Measurements from ENCODE around the gene CYP4B1.

DNA sequence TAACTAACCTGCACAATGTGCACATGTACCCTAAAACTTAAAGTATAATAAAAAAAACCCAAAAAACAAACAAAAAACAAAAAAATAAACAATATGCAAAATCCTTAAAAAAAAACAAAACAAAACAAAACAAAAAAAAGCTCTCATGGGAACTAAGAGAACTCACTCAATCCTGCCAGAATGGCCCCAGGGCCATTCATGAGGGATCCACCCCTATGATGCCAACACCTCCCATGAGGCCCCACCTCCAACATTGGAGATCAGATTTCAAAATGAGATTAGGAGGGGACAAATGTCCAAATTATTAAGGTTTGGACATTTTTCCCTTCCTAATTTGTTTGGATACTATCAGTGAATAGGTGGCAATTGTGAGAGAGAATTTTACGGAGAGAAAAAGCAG is 10.2 kb downstream of the CYP4B1 start:
- TF ChIP-seq, protein P1, sequence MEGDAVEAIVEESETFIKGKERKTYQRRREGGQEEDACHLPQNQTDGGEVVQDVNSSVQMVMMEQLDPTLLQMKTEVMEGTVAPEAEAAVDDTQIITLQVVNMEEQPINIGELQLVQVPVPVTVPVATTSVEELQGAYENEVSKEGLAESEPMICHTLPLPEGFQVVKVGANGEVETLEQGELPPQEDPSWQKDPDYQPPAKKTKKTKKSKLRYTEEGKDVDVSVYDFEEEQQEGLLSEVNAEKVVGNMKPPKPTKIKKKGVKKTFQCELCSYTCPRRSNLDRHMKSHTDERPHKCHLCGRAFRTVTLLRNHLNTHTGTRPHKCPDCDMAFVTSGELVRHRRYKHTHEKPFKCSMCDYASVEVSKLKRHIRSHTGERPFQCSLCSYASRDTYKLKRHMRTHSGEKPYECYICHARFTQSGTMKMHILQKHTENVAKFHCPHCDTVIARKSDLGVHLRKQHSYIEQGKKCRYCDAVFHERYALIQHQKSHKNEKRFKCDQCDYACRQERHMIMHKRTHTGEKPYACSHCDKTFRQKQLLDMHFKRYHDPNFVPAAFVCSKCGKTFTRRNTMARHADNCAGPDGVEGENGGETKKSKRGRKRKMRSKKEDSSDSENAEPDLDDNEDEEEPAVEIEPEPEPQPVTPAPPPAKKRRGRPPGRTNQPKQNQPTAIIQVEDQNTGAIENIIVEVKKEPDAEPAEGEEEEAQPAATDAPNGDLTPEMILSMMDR (IDR thresholded peaks at IDR 0.05): no peak
- TF ChIP-seq POLR2A (IDR thresholded peaks at IDR 0.05): no peak
